Measurements from ENCODE around the gene LIMCH1. TPM values are rescaled to one million over a fixed set of nuclear protein-coding genes. Genes with fewer than 3 reads are reported as not detected.

Gene LIMCH1
- total RNA-seq, 2 experiments from 2014 or later, result not detected

- DNase-seq (no peak), ATAC-seq (no peak)
- CTCF ChIA-PET, result no interaction called here
- H3K27ac Mint-ChIP-seq, result no peak overlapping the region
- H3K4me3 Mint-ChIP-seq, result no peak overlapping the region
- H3K4me1 Mint-ChIP-seq (ENCODE audit: low read depth), result no peaks in the 10 kb centered on the region
- H3K27me3 Mint-ChIP-seq (ENCODE audit: low read depth), result no peaks in the 10 kb centered on the region
- no peaks in the 10 kb centered on the region for H3K36me3 Mint-ChIP-seq (ENCODE audit: low read depth)
- H3K9me3 Mint-ChIP-seq (ENCODE audit: insufficient read depth), result no peaks in the 10 kb centered on the region
- POLR2A ChIA-PET, result no interaction called here
Measured at GRCh38 chr4:41601025-41601424, 63.1 kb downstream of the LIMCH1 start.

DNA sequence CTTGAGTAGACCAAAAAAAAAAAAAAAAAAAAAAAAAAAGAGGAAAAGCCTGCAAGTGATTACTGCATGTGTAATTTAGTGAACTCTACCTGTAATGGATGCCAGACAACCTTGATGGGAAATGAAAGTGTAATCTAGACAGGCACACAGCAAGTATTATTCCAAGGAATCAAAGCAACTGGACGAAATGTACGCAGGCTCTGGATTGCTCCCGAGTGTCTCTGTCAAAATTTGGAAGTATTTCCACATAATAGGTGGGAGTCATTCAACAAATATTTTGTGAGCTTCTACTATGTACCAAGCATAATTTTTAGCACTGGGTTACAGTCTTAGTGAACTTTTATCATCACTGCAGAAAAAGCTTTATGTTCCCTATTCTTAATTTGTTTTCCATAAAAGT is 64.2 kb downstream of the LIMCH1 start:
- Mint-ChIP-seq H3K36me3 (ENCODE audit: low read depth) (no peaks in the 10 kb centered on the region), H3K4me1 (ENCODE audit: low read depth) (no peaks in the 10 kb centered on the region), H3K27me3 (ENCODE audit: low read depth) (no peaks in the 10 kb centered on the region), H3K27ac (no peak overlapping the region), H3K4me3 (no peak overlapping the region), H3K9me3 (ENCODE audit: insufficient read depth) (no peaks in the 10 kb centered on the region)
- CTCF ChIA-PET, result no interaction called here
- no peak for DNase-seq
- no peak for ATAC-seq
- POLR2A ChIA-PET, result no interaction called here

DNA sequence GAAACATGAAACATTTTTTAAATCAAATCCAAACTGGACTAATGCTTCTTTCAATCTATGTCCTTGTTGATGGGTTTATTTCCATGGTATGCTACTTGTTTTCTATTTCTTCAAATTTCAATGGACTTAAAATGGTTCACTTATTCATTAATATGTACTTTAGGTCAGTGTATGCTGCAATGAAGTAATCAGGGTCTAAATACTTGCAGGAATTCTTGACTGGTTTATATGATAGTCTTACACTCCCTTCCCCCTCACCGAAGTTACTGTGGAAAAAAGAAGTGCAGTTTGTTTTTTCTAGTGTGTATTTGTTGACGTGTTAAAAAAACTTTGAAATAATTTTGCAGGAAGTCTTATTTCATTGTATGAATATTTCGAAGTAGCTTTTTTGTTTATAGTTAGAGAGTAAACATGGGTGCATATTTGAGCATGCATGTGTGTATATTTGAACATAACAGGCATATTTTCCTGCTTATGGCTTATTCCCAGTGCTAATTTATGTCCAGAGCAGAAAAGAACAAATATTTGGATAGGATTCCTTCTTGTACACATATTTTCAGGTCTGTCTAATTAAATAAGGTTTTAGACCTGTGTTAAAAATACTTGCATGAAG is 65.0 kb downstream of the LIMCH1 start:
- Mint-ChIP-seq H3K27ac (no peak overlapping the region), H3K27me3 (ENCODE audit: low read depth) (no peaks in the 10 kb centered on the region), H3K4me3 (no peak overlapping the region), H3K36me3 (ENCODE audit: low read depth) (no peaks in the 10 kb centered on the region), H3K9me3 (ENCODE audit: insufficient read depth) (no peaks in the 10 kb centered on the region), H3K4me1 (ENCODE audit: low read depth) (no peaks in the 10 kb centered on the region)
- CTCF ChIA-PET, result no interaction called here
- DNase-seq, result no peak
- POLR2A ChIA-PET, result no interaction called here
- ATAC-seq, result no peak

- no peaks in the 10 kb centered on the region for H3K9me3 Mint-ChIP-seq (ENCODE audit: insufficient read depth)
- no peaks in the 10 kb centered on the region for H3K4me1 Mint-ChIP-seq (ENCODE audit: low read depth)
- no peaks in the 10 kb centered on the region for H3K27me3 Mint-ChIP-seq (ENCODE audit: low read depth)
- DNase-seq (no peak), ATAC-seq (no peak)
- no peak overlapping the region for H3K27ac Mint-ChIP-seq
- H3K36me3 Mint-ChIP-seq (ENCODE audit: low read depth), result no peaks in the 10 kb centered on the region
- CTCF ChIA-PET, result no interaction called here
- POLR2A ChIA-PET, result no interaction called here
- H3K4me3 Mint-ChIP-seq, result no peak overlapping the region
Measured at GRCh38 chr4:41609851-41610250, 71.9 kb downstream of the LIMCH1 start.

- CTCF ChIA-PET, result no interaction called here
- no peak overlapping the region for H3K27ac Mint-ChIP-seq
- H3K27me3 Mint-ChIP-seq (ENCODE audit: low read depth), result no peaks in the 10 kb centered on the region
- DNase-seq, result no peak
- no peaks in the 10 kb centered on the region for H3K4me1 Mint-ChIP-seq (ENCODE audit: low read depth)
- H3K4me3 Mint-ChIP-seq, result no peak overlapping the region
- H3K9me3 Mint-ChIP-seq (ENCODE audit: insufficient read depth), result no peaks in the 10 kb centered on the region
- POLR2A ChIA-PET, result no interaction called here
- H3K36me3 Mint-ChIP-seq (ENCODE audit: low read depth), result no peaks in the 10 kb centered on the region
- ATAC-seq, result no peak
Measured at GRCh38 chr4:41610474-41610873, 72.5 kb downstream of the LIMCH1 start.

DNA sequence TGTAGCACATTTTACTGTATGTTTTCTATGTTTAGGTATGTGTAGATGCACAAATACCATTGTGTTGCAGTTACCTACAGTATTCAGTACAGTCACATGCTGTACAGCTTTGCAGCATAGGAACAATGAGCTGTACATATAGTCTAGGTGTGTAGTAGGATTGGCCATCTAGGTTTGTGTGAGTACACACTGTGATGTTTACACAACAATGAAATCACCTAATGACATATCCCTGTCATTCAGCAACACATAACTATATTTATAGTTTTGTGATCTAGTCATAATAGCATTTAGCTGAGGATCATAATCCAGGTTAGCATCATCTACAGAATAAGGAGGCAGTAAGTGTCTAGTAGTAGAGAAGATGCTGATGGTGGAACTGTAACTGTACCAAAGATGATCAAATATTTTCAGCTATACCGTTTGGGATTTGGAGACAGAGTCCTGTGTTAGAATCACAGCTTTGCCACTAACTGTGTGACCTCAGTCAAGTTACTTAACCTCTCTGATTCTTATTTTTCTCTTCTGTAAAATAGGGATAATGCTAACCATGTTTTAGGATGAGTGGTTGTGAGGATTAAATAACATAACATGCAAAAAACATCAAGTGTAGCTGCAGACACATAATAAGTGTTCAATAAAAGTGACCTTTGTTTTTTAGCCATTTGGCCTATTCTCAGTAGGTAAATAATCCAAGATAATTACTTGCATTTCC is 73.3 kb downstream of the LIMCH1 start:
- ChIA-PET CTCF (interaction anchor here (0.6 kb wide), 1 partner anchor 1023 kb away, joined by 3 read pairs; no protein-coding TSS in a partner anchor), POLR2A (no interaction called here)
- Mint-ChIP-seq H3K36me3 (ENCODE audit: low read depth) (no peaks in the 10 kb centered on the region), H3K4me3 (no peak overlapping the region), H3K27me3 (ENCODE audit: low read depth) (no peaks in the 10 kb centered on the region), H3K4me1 (ENCODE audit: low read depth) (no peaks in the 10 kb centered on the region), H3K9me3 (ENCODE audit: insufficient read depth) (no peaks in the 10 kb centered on the region), H3K27ac (no peak overlapping the region)
- ATAC-seq, result no peak
- no peak for DNase-seq

GRCh38 chr4:41611881-41612871 is 74.2 kb downstream of the LIMCH1 start:
- POLR2A ChIA-PET, result no interaction called here
- Mint-ChIP-seq H3K4me1 (ENCODE audit: low read depth) (no peaks in the 10 kb centered on the region), H3K4me3 (no peak overlapping the region), H3K9me3 (ENCODE audit: insufficient read depth) (no peaks in the 10 kb centered on the region), H3K27ac (no peak overlapping the region), H3K36me3 (ENCODE audit: low read depth) (no peaks in the 10 kb centered on the region), H3K27me3 (ENCODE audit: low read depth) (no peaks in the 10 kb centered on the region)
- ATAC-seq (no peak), DNase-seq (no peak)
- CTCF ChIA-PET, result interaction anchor here (0.6 kb wide), 1 partner anchor 1024 kb away, joined by 3 read pairs; no protein-coding TSS in a partner anchor

- ChIA-PET CTCF (interaction anchor here (1.0 kb wide), 1 partner anchor 49 kb away, joined by 3 read pairs; no protein-coding TSS in a partner anchor), POLR2A (no interaction called here)
- Mint-ChIP-seq H3K9me3 (ENCODE audit: insufficient read depth) (no peaks in the 10 kb centered on the region), H3K4me3 (no peak overlapping the region), H3K36me3 (ENCODE audit: low read depth) (no peaks in the 10 kb centered on the region), H3K27me3 (ENCODE audit: low read depth) (no peaks in the 10 kb centered on the region), H3K27ac (no peak overlapping the region), H3K4me1 (ENCODE audit: low read depth) (no peaks in the 10 kb centered on the region)
- ATAC-seq (no peak), DNase-seq (no peak)
Measured at GRCh38 chr4:41613386-41613785, 75.4 kb downstream of the LIMCH1 start.

GRCh38 chr4:41613821-41614220 is 75.9 kb downstream of the LIMCH1 start:
- Mint-ChIP-seq H3K36me3 (ENCODE audit: low read depth) (no peaks in the 10 kb centered on the region), H3K27ac (no peak overlapping the region), H3K4me1 (ENCODE audit: low read depth) (no peaks in the 10 kb centered on the region), H3K4me3 (no peak overlapping the region), H3K9me3 (ENCODE audit: insufficient read depth) (no peaks in the 10 kb centered on the region), H3K27me3 (ENCODE audit: low read depth) (no peaks in the 10 kb centered on the region)
- ChIA-PET CTCF (interaction anchor here (1.0 kb wide), 1 partner anchor 48 kb away, joined by 3 read pairs; no protein-coding TSS in a partner anchor), POLR2A (no interaction called here)
- no peak for ATAC-seq
- DNase-seq, result no peak

DNA sequence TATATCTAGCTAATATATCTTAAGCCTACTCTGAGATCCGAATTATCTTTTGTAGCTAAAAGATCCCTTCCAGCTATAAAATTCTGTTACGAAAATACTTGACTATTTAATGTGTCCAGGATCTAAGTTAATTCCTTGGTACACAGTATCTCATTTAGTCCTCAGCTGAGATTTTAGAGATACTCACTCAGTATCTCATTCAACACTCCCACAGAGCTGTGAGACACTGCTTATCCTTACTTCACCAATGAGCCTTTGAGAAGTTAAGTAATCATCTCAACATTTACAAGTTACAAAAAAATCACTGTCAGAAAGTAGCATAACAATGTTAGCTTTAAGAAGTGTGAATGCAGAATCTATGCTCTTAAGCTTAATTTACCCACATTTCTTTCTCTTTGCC is 76.6 kb downstream of the LIMCH1 start:
- Mint-ChIP-seq H3K4me3 (no peak overlapping the region), H3K27me3 (ENCODE audit: low read depth) (no peaks in the 10 kb centered on the region), H3K4me1 (ENCODE audit: low read depth) (no peaks in the 10 kb centered on the region), H3K27ac (no peak overlapping the region), H3K9me3 (ENCODE audit: insufficient read depth) (no peaks in the 10 kb centered on the region), H3K36me3 (ENCODE audit: low read depth) (no peaks in the 10 kb centered on the region)
- CTCF ChIA-PET, result no interaction called here
- no peak for ATAC-seq
- DNase-seq, result no peak
- POLR2A ChIA-PET, result no interaction called here

- Mint-ChIP-seq H3K27ac (no peak overlapping the region), H3K36me3 (ENCODE audit: low read depth) (no peaks in the 10 kb centered on the region), H3K27me3 (ENCODE audit: low read depth) (no peaks in the 10 kb centered on the region), H3K4me1 (ENCODE audit: low read depth) (no peaks in the 10 kb centered on the region), H3K9me3 (ENCODE audit: insufficient read depth) (no peaks in the 10 kb centered on the region), H3K4me3 (no peak overlapping the region)
- ATAC-seq (no peak), DNase-seq (no peak)
- POLR2A ChIA-PET, result no interaction called here
- CTCF ChIA-PET, result no interaction called here
Measured at GRCh38 chr4:41619161-41619560, 81.2 kb downstream of the LIMCH1 start.
